GM19240 (cell line): ENCODE results near the gene LMX1B.
"Not testable (repeated sequence)": the region's sequence is repeated elsewhere in the genome, so short reads cannot be mapped to it uniquely, and the experiment has no call there.

Experiments used
- DNase-seq: peaks from one replicate; pipeline ENCODE4 v3.0.0; 2011; ENCODE audit warnings: low spot score; ENCODE audit not compliant: insufficient read length

Gene LMX1B

DNA sequence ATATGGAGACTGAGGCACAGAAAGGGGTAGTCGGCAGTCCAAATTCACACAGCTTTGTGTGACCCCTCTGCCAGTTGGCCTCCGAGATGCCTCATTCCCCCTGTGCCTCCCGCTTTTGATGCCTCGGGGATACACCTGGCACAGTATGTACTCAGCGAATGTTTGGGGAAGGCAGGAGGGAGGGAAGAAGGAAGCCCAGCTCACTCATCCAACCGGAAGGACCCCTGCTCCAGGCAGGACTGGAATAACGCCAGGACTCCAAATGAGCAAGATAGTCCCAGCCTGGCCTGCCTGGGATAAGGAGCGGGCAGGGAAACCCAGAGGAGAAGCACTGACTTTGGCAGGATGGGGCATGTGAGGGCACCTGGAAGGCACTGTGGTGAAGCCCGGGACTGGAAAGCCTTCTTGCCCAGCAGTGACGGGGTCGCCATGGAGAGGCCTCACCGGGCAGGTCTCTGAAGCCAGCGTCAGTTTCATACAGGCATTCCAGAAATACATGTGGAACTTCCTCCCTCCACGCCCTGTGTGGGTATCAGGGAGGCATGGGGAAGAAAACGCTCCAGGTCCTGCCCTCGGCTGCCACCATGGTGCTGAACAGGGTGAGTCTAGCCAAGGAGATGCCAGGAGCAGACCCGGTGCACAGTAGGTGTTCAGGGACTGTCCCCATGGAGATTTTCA lies 20.3 kb downstream of the LMX1B start:
- DNase-seq, result no peak

DNA sequence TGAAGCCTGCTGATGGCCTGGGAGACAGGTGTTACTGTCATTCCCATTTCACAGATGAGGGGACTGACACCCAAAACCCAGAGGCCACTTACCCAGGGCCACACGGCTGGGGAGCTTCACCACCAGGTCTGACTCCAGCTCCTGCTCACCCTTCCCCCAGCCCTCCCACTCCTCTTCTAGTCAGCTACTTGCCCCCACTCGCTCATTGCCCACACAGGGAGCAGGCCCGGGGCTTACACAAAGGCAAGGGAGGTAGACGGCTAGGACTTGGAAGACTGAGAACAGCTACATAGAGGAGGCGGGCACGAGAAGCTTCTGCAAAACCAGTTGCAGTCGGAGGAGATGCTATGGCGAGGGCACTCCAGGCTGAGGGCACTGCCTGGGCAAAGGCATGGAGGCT lies 21.3 kb downstream of the LMX1B start:
- no peak for DNase-seq

DNA sequence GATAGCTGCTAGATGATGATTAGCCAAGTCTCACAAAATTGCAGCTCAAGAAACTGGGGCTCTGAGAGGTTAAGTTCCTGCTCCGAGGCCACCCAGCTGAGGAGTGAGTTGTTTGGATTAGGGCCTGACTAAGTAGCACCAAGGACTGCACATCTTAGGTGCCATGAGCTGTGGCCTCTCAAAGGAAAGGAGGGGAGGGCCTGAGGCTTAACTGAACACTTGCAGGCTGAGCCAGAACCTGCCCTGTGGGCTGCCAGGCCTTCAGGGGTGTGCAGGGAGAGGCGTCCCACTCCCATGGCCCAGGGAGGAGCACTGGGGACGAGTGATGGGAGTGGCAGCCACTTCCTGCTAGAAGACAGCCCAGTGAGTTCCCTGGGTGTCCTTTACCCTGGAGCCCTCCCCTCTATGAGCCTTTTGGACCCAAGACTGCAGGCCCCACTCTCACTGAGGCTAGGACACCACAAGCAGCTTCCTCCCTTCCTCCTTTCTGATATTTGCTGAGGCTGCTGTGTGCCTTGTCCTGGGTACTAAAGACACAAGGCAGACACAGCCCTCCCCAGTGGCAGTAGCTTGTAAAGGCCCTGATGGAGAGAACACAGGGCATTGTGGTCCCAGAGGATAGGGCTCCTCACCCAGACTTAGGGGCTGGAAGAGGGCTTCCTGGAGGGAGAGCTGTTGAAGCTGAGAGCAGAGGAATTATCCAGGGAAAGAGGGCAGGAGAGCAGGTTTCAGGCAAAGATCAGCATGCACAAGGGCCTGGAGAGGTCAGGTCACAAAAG lies 22.1 kb downstream of the LMX1B start:
- DNase-seq, result no peak

DNA sequence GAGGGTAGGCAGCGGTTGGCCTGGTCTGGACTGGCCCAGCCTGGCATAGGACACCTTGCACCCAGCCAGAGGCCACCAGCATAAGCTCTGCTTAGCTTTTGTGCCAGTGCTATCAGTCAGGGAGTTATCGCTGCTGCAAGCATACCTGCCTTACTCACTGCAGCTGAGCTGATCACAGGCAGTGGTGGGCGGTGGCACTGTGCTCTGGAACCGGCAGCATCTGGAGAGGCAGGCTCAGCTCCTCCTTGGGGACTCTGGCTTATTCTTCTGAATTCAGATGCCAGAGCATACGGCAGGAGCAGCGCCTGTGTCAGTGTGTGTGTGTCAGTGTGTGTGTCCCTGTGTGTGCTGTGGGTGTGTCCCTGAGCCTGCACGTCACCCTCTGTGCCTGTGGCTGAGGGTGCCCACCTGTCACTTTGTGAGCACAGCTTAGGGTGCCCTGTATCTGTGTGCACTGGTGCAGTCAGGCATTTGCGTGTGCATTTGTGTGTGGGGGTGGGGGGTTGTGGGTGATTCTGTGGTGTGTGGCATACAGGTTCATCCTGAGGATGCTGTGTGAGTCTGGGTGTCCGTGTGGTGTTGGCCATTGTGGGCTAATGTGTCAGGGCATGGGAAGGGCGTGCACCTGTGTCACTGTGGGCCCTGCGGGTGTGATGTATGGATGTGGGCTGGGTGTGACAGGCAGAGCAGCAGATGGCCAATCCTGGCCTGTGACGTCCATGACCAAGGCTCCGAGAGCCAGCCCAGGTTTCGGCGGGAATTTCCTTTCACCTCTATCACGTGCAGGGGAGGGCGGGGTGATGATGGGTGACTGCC lies 23.5 kb downstream of the LMX1B start:
- no peak for DNase-seq

DNA sequence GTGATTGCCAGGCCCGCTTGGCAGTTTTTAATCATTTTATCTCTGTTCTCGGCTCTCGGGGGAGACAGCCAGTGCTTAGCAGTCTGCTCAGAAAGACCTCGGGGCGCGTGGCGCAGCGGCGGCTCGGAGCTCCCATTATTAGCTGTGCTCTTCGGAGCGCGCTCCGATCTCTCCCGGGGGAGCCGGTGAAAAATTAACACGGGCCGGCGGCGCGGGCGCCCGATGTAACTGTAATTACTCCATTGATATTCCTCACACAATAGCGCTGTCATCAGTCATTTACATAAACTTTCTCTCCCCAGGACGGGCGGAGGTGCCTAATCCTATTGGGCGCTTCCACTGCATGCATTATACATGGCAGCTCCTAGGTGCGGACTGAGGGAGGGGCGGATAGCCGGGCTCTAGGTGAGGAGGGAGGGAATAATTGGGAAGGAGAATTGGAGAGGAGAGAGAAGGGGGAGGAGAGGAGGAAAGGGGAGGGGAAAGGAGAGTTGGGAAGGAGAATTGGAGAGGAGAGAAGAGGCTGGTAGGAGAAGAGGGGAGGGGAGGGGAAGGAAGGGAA lies 24.9 kb downstream of the LMX1B start:
- no peak for DNase-seq

DNA sequence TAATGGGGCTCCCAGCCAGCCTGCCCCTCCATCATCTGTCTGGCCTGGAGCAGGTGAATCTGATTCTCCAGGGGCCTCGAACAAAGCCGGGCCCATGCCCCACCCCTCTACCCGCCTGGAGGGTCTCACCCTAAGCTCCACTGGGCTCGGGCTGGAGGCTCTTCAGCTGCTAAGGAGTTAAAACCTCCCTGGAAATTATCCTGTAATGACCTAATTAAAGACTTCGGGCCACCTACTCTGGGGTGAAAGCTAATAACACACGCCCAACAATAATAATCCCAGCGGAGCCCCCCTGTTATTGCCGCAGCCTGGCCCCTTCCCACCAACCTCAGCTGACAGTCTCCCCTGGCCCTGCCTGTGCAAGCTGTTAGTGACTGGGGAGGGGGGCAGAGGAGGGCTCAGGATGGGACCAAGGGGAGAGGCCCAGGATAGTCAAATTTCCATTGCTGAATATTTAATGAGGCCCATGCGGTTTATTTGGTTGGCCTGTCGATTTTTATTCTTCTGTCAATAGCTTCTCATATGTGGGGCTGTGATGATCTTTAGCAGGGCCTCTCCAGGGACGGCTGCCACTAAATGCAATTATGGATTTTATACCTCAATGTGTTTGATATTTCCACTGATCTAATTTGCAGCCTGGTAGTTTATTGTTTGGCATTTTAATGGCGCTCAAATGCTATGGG lies 25.7 kb downstream of the LMX1B start:
- no peak for DNase-seq

DNA sequence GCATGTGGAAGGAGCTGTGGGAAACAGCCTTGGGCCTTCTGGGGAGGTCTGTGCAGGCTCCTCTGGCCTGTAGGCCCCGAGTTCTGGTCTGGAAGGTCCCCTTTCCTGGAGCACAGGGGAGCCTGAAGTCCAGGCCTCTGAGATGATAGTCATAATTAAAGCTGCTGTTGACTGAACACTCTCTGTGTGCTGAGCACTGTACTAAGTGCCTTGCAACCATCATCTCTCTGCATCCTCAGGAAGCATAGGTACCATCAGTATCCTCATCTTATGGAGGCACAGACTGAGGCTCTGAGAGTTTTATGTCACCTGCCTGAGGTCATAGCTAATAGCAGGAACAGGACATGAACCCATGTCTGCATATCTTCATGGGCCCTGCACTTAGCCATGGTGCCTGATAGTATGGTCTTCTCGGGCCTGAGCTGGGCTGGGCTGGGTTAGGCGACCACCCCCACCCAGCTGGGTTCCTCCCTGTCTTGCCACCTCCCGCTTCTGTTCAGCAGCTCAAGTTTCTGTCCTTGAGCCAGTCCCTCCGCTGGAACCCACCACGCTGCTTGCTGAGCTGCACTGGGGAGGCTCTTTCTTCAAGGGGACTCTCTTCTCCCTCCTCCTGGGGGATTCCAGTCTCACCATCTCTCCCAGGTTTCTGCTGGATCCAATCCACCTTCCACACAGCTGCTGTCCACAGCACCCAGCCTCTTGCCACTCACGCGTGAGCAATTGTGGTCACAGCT lies 27.6 kb downstream of the LMX1B start:
- no peak for DNase-seq

DNA sequence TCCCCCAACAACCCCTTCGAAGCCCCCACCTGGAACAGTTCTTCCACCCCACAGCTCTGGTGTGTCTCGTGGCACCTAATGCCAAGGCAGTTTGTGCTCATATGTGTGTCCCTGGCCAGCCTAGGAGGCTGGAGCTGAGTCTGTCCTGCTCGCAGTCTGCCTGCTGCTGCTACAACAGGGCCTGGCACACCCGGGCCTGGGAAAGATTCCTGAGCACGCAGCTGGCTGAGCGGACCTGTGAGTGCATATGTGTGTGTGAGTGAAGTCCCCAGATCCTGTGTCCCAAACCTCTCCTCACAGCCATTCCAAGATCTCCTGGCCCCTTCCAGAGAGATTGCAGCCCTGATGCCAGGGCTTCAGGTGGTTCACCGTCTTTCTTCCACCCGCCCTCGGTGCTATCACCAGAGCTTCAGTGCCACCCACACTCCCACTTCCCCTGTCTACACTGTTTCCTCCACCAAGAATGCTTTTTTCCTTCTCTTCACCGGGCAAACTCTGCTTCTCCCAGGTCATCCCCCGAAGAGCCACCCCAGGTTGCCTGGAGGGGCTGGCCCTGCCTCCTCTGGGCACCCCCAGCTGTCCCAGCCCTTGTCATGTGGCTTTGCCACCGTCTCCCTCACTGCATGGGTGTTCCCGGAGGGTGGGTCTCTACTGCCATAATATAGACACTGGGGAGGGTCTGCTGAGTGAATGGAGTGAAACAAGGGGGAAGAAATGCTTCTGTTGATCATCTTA lies 28.4 kb downstream of the LMX1B start:
- no peak for DNase-seq

DNA sequence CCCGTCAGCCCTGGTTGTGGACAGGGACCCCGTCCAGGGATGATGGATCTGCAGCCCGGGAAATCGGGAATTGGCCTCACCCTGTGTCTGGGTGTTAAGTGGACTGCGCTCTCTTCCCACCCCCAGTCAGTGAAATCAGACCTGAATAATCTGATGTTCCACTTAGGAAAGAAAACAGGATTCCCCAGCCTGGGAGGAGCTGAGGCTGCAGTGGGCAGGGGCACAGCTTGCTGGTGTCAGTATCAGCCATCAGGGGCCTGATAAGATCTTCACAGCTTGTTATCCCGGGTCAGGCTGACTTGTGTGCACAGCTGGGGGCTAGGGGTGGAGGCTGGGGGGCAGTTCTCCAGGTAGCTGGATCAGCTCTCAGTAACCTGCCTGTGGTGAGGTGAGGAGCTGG lies 29.1 kb downstream of the LMX1B start:
- no peak for DNase-seq

DNA sequence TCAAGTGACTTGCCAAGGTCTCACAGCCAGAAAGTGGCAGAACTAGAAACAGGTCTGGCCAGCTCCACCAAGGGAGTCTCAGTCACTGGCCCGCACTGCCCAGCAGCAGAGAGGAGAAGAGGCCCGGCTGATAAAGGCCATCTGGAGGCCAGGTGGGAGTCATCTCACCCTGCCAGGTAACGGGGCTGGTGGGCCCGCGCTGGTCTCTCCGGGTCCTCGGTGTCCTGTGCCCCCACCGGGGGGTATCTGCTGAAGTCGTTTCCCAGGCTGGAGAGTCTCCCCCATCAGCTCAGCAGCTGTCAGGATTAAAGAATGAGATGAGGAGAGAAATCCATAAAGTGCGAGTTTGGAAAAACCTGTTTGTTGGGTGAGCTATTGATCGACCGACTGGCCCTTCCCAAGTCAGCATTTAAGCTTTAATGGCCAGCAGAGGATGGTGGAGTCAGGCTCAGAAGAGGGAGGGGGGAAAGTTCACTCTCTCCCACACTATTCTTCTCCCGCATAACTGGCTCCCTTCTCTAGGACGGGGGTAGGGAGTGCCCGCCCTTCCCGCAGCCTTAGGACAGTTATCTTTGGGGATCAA lies 30.3 kb downstream of the LMX1B start:
- no peak for DNase-seq

DNA sequence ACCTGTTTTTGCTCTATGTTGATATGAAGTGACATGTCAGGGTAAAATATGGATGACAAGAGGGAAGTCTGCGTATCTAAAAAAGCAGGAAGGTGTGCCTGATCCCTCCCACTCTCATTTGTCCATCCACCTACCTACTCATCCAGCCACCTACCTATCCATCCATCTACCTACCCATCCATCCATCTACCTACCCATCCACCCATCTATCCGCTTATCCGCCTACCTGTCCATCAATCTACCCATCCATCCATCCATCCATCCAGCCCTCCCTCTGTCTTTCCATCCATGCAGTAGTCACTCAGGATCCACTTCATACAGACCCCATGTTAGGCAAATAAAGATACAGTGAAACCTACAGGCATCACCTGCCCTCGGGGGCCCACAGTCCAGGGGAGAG lies 32.4 kb downstream of the LMX1B start:
- no peak for DNase-seq

DNA sequence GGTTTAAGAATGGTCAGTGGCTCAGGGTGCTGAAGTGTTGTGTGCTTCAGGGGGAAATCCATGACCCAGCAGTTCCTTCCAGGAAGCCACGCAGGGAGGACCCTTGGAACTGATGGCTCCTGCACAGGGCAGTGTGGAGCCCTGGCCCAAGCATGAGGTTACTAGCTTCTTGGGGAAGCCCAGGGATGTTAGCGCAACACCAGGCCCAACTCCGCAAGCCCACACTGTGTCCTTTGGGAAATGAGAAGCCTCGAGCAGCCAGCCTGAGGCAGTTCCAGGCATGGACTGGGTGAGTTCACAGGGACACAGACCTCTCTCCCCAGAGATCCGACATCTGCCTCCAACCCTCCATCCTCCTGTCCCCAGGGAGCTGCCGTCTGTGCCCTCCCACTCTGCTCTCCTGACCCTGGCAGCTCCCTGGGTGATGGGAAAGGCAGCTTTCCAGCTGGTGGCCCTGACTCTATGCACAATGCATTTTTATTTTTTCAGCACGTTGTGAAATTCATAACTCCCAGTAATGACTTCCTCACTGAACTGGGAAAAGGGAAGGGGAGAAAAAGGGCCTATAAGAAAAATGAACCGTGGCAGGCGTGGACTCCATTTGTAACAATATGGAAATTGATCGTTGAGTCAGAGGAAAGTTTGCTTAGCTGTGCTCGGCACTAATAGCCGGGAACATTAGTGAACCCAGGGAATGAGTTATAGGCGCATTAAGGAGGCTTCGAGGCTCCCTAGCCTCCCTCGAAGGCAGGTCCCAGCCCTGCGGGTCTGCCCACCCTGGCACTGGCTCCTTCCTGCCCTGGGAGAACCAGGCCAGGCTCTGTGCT lies 34.1 kb downstream of the LMX1B start:
- DNase-seq, result no peak

DNA sequence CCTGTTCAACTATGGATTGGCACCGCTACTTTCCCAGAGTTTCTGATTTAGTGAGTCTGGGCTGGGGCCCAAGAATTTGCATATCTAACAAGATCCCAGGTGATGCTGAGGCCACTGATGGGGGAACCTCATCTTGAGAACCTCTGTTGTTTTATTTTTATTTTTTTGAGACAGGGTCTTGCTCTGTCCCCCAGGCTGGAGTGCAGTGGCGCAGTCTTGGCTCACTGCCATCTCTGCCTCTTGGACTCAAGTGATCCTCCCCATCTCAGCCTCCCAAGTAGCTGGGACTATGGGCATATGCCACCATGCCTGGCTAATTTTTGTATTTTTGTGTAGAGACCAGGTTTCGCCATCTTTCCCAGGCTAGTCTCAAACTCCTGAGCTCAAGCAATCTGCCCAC lies 35.7 kb downstream of the LMX1B start:
- DNase-seq, result no peak

DNA sequence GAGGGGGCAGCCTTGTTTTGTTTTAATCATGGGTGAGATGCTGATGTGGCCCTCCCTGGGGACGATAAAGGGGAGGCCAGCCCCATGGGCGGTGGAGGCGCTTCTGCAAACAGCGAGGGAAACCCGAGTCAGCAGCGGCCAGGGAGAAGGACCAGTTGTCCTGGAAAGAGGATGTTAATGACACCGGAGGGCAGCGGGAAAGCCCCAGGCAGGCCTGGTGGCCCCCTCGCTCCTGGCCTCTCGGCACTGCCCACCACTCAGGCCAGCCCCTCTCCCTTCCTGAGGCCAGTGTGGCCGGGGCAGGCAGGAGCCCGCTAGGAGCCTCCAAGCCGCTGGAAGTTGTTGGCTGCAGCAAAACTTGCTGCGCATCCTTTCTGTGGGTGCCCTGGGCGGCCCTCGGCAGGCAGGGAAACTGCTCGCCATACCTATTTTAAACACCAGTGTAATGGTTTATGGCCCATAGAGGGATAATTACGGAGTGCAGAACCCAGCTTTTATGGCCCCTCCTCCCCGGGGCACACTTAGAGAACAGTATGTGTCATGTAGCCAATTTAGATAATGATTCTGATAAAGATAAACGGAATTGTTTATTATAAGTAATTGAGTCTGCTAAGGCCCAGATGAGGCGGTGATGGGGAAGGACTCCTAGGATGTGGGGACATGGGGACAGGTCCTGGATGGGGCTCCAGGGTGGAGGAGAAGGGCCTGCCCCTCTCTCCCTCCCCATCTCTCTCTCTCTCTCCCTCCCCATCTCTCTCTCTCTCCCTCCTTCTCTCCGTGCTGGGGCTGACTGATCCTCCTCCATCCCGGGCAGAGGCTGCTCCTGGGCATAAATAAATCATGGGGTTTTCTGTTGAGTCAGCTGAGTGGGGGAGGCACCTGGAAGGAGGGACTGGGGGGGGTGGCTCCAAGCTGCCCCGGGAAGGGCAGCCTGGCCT lies 36.9 kb downstream of the LMX1B start:
- no peak for DNase-seq

DNA sequence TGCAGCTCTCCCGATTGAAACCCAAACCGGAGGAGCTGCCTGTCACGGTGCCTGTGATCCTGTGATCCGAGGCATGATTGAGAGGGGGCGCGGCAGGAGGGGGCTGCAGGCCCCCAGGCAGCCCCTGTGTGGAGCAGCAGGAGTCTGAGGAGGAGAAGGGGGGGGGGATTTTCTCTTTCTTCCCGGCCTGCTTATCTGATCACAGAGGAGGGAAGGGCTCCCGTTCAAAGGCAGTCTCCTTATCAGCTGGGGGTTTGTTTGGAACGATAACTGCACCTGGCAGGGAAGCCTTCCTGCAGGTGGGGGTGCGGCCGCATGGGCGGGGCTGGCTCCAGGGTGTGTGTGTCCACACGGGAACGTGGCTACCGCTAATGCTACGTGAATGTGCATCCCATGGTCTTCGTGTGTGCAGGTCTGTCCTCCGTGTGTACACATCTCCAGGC lies 38.4 kb downstream of the LMX1B start:
- no peak for DNase-seq

DNA sequence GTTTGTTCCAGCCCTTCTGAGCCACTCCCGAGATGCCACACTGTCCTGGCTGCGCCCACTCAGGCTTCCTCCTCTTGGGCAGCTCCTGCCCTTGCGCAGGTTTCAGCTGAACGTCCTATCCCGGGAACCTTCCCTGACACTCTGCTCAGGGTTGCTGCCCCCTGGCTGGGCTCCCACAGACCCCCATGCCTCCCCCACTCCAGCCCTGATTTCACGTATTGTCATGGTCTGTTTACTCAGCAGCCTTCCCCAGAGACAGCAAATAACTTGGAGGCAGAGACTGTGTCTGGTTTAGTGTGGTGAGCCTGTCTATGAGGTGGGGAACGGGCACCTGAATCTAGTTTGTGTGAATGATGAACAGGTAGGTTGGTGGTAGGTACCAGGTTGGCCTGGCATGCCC lies 40.4 kb downstream of the LMX1B start:
- no peak for DNase-seq

DNA sequence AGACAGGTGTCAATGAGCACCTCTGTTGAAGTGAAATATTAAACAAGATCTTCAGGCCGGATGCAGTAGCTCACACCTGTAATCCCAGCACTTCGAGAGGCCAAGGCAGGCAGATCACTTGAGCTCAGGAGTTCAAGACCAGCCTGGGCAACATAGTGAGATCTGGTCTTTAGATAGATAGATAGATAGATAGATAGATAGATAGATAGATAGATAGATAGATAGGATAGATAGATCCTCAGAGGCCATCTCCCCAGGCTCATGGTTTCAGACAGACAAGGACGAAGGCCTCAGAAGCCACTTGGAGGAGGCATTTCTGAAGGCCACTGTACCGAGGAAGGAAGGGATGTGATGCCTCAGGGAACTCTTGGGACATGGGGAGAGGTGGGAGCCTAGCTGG lies 42.5 kb downstream of the LMX1B start:
- not testable (repeated sequence) for DNase-seq
